ENCODE data around the gene LSMEM2. TPM values are rescaled to one million over a fixed set of nuclear protein-coding genes. Genes with fewer than 3 reads are reported as not detected.

Gene LSMEM2
- total RNA-seq, 2 experiments from 2014 or later = 0.22 TPM; not detected in 1

GRCh38 chr3:50319181-50319893, 40.5 kb downstream of the LSMEM2 start:
- ATAC-seq (ENCODE audit: poor library complexity) = no peak
- ChIA-PET POLR2A (interaction anchor here (0.7 to 2.8 kb wide), 4 partner anchors 18 to 27 kb away, joined by 3 to 25 read pairs (median 12); partner anchors contain the start of genes HYAL3, IFRD2 and NAA80), CTCF (interaction anchor here (0.6 kb wide), 1 partner anchor 42 kb away, joined by 6 read pairs; no protein-coding TSS in a partner anchor)
- no peaks in the 10 kb centered on the region for H3K27me3 Mint-ChIP-seq
- H3K4me1 Mint-ChIP-seq (ENCODE audit: low read depth) = peaks cover 40% of the 10 kb centered on the region
- no peaks in the 10 kb centered on the region for H3K36me3 ChIP-seq (ENCODE audit: insufficient read depth, low read length)
- no peak overlapping the region for H3K4me3 ChIP-seq (ENCODE audit: low read length)
- no peaks in the 10 kb centered on the region for H3K9me3 Mint-ChIP-seq
- peak in 2 of 14 experiments; percentile 2 to 30 for DNase-seq
- no peaks in the 10 kb centered on the region for H3K9me3 ChIP-seq (ENCODE audit: control insufficient read depth in 1 of 2, insufficient read depth in 1 of 2, low read length in 2 of 2)
- no peaks in the 10 kb centered on the region for H3K27me3 ChIP-seq (ENCODE audit: control insufficient read depth in 1 of 2, insufficient read depth in 2 of 2, low read length in 2 of 2)
- intact Hi-C loops (cut with DNase I, micrococcal nuclease) = loop anchor here in 1 of 2 experiments (1.0 kb wide), 1 partner anchor 17 kb away; no protein-coding TSS in a partner anchor
- peak overlapping the region; percentile 96 for H3K4me3 Mint-ChIP-seq
- no peak for TF ChIP-seq CTCF (IDR thresholded peaks at IDR 0.05)
- no peak overlapping the region for H3K27ac Mint-ChIP-seq
- peaks cover 1% of the 10 kb centered on the region for H3K36me3 Mint-ChIP-seq (ENCODE audit: low read depth)
- H3K27ac ChIP-seq (ENCODE audit: low read depth in 1 of 2, low read length in 2 of 2) = no peak overlapping the region
- peaks cover 73% of the 10 kb centered on the region for H3K4me1 ChIP-seq (ENCODE audit: insufficient read depth, low read length)

GRCh38 chr3:50319894-50320625, 41.2 kb downstream of the LSMEM2 start:
- ATAC-seq (ENCODE audit: poor library complexity) = no peak
- intact Hi-C loops (cut with DNase I, micrococcal nuclease) = loop anchor here (1.0 to 5.0 kb wide), 4 partner anchors 17 to 128 kb away; partner anchors contain the start of genes GNAT1 (in 1 of the 2), HYAL3 (in 1 of the 2) and NAA80 (in 1 of the 2)
- H3K4me1 Mint-ChIP-seq (ENCODE audit: low read depth) = peaks cover 46% of the 10 kb centered on the region

More at GRCh38 chr3:50319894-50320625, 41.2 kb downstream of the LSMEM2 start:
- peak overlapping the region; percentile 96 for H3K4me3 Mint-ChIP-seq
- H3K27me3 Mint-ChIP-seq = no peaks in the 10 kb centered on the region
- ChIA-PET POLR2A (interaction anchor here (1.3 to 3.6 kb wide), 3 partner anchors 18 to 31 kb away, joined by 4 to 25 read pairs (median 15); partner anchors contain the start of genes CYB561D2, HYAL3, NAA80 and NPRL2), CTCF (interaction anchor here (0.6 kb wide), 1 partner anchor 43 kb away, joined by 6 read pairs; no protein-coding TSS in a partner anchor)
- Histone ChIP-seq H3K4me1 (ENCODE audit: insufficient read depth, low read length) (peaks cover 75% of the 10 kb centered on the region), H3K36me3 (ENCODE audit: insufficient read depth, low read length) (no peaks in the 10 kb centered on the region), H3K27me3 (ENCODE audit: control insufficient read depth in 1 of 2, insufficient read depth in 2 of 2, low read length in 2 of 2) (no peaks in the 10 kb centered on the region), H3K9me3 (ENCODE audit: control insufficient read depth in 1 of 2, insufficient read depth in 1 of 2, low read length in 2 of 2) (no peaks in the 10 kb centered on the region), H3K27ac (ENCODE audit: low read depth in 1 of 2, low read length in 2 of 2) (no peak overlapping the region), H3K4me3 (ENCODE audit: low read length) (peak overlapping the region; percentile 68)
- peak overlapping the region; percentile 86 for H3K27ac Mint-ChIP-seq
- no peaks in the 10 kb centered on the region for H3K9me3 Mint-ChIP-seq
- no peak for TF ChIP-seq CTCF (IDR thresholded peaks at IDR 0.05)
- H3K36me3 Mint-ChIP-seq (ENCODE audit: low read depth) = peaks cover 9% of the 10 kb centered on the region
- peak in 1 of 14 experiments; percentile 25 for DNase-seq

All from CD4-positive, alpha-beta T cell (primary cell).